GM13976 (cell line): Measurements from ENCODE around the gene ABI2.

Experiments
- DNase-seq: peaks from one replicate; pipeline ENCODE4 v3.0.0; 2012; ENCODE audit warnings: low spot score
- CTCF ChIP-seq: IDR thresholded peaks from 2 replicates; pipeline ENCODE4 v1.5.1; 2012; ENCODE audit warnings: borderline replicate concordance, mild to moderate bottlenecking; ENCODE audit not compliant: insufficient read depth; ENCODE audit errors: extremely low read depth, missing control alignments, control extremely low read depth
- in situ Hi-C: fragments of 300-500 bp; cut with MboI; formaldehyde crosslinking; loops from one replicate; pipeline ENCODE4 v1.12.0; 2022; ENCODE audit warnings: low sequenced_read_pairs, mixed read lengths, inconsistent platforms; ENCODE audit not compliant: unreplicated experiment

ABI2 gene

DNA sequence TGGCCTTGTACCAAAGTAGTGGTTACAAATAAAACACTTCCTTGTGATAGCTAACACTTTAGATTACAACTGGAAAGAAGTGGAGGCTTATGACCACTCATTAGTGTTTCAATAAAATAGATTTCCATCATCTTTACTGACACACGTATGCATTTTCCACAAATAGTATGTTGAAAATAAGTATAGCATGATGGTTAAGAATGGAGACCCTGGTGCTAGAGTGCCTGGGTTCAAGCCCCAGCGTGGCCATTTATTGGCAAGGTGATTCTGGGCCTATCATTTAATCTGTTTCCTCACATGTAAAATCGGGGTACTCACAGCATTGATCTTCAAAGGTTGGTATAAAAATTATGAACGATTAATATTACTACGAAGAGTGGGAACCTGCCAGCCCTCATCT is 152.4 kb downstream of the ABI2 start:
- in situ Hi-C loops, result loop anchor here (5.0 to 25.0 kb wide), 2 partner anchors 182 to 332 kb away; no protein-coding TSS in a partner anchor
- TF ChIP-seq CTCF, result no peak
- DNase-seq, result no peak

- TF ChIP-seq CTCF, result peak; percentile 86
- DNase-seq, result peak; percentile 35
- in situ Hi-C loops, result loop anchor here (5.0 to 25.0 kb wide), 2 partner anchors 178 to 328 kb away; no protein-coding TSS in a partner anchor
These were observed 156.3 kb downstream of the ABI2 start for GRCh38 chr2:203484266-203485112.

- no peak for TF ChIP-seq CTCF
- in situ Hi-C loops, result loop anchor here (25.0 kb wide), 1 partner anchor 173 kb away; no protein-coding TSS in a partner anchor
These were observed 161.3 kb downstream of the ABI2 start for GRCh38 chr2:203489531-203489930.

GRCh38 chr2:203490391-203490790 is 162.2 kb downstream of the ABI2 start:
- no peak for DNase-seq
- in situ Hi-C loops, result loop anchor here (25.0 kb wide), 1 partner anchor 172 kb away; no protein-coding TSS in a partner anchor
- no peak for TF ChIP-seq CTCF

More at GRCh38 chr2:203489531-203489930, 161.3 kb downstream of the ABI2 start:
- DNase-seq, result no peak

DNA sequence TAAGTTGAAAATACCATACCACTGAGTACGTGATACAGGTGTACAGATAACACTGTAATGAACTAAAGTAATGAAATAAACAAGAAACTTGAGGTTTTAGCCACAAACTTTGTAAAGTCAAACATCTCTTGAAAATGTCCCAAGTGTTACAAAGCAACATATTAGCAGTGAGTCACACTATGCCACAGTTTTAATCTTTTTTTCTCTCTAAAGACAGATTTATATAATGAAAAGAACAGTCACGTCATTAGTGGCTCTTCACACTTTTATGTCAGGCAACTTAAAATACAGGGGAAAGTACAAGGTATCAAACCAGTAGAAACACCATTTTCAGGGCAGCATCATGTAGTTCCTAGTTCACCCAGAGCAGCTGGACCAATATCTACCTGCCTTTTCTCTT is 164.8 kb downstream of the ABI2 start:
- in situ Hi-C loops, result loop anchor here (25.0 kb wide), 1 partner anchor 169 kb away; no protein-coding TSS in a partner anchor
- DNase-seq, result peak; percentile 21
- TF ChIP-seq CTCF, result no peak
